Measurements from ENCODE around the gene IL18BP. TPM values are rescaled to one million over a fixed set of nuclear protein-coding genes. Genes with fewer than 3 reads are reported as not detected.

The IL18BP gene
- total RNA-seq, result 15.2 and 15.7 TPM in 2 replicates

- intact Hi-C loops (cut with micrococcal nuclease), result no loop called here
These were observed at the start of gene IL18BP for GRCh38 chr11:71998649-71999310. Gene IL18BP (plus strand): TSS chr11:71998909. CDS start chr11:71999985, 1,076 bp downstream.

- intact Hi-C loops (cut with micrococcal nuclease), result no loop called here
These were observed 49.7 kb upstream of the IL18BP start for GRCh38 chr11:71949034-71949433.

GRCh38 chr11:71951741-71952310 lies 46.9 kb upstream of the IL18BP start:
- intact Hi-C loops (cut with micrococcal nuclease), result no loop called here

- intact Hi-C loops (cut with micrococcal nuclease), result no loop called here
These were observed 42.7 kb upstream of the IL18BP start for GRCh38 chr11:71955898-71956456.

- intact Hi-C loops (cut with micrococcal nuclease), result no loop called here
These were observed 36.2 kb upstream of the IL18BP start for GRCh38 chr11:71962428-71963038.

- intact Hi-C loops (cut with micrococcal nuclease), result no loop called here
These were observed 35.2 kb upstream of the IL18BP start for GRCh38 chr11:71963468-71963867.

GRCh38 chr11:71964641-71965040 lies 34.1 kb upstream of the IL18BP start:
- intact Hi-C loops (cut with micrococcal nuclease), result no loop called here

GRCh38 chr11:71971680-71972079 lies 27.0 kb upstream of the IL18BP start:
- intact Hi-C loops (cut with micrococcal nuclease), result no loop called here

GRCh38 chr11:71976551-71976950 lies 22.2 kb upstream of the IL18BP start:
- intact Hi-C loops (cut with micrococcal nuclease), result loop anchor here (2.0 to 5.0 kb wide), 4 partner anchors 114 to 456 kb away; partner anchors contain the start of gene CLPB

GRCh38 chr11:71977090-71977489 lies 21.6 kb upstream of the IL18BP start:
- intact Hi-C loops (cut with micrococcal nuclease), result loop anchor here (2.0 to 5.0 kb wide), 4 partner anchors 114 to 455 kb away; partner anchors contain the start of gene CLPB

GRCh38 chr11:71977743-71978418 lies 20.8 kb upstream of the IL18BP start:
- intact Hi-C loops (cut with micrococcal nuclease), result loop anchor here (2.0 to 5.0 kb wide), 4 partner anchors 113 to 454 kb away; partner anchors contain the start of gene CLPB

- intact Hi-C loops (cut with micrococcal nuclease), result loop anchor here (5.0 kb wide), 3 partner anchors 163 to 453 kb away; partner anchors contain the start of gene CLPB
These were observed 19.6 kb upstream of the IL18BP start for GRCh38 chr11:71979094-71979493.

GRCh38 chr11:71979602-71980001 lies 19.1 kb upstream of the IL18BP start:
- intact Hi-C loops (cut with micrococcal nuclease), result loop anchor here (5.0 kb wide), 3 partner anchors 163 to 453 kb away; partner anchors contain the start of gene CLPB

GRCh38 chr11:71986131-71986530 lies 12.6 kb upstream of the IL18BP start:
- intact Hi-C loops (cut with micrococcal nuclease), result no loop called here

GRCh38 chr11:71987521-71987920 lies 11.2 kb upstream of the IL18BP start:
- intact Hi-C loops (cut with micrococcal nuclease), result no loop called here

- intact Hi-C loops (cut with micrococcal nuclease), result no loop called here
These were observed 10.7 kb upstream of the IL18BP start for GRCh38 chr11:71988050-71988449.

- intact Hi-C loops (cut with micrococcal nuclease), result no loop called here
These were observed 8.0 kb upstream of the IL18BP start for GRCh38 chr11:71990701-71991100.

GRCh38 chr11:71991494-71991893 lies 7.2 kb upstream of the IL18BP start:
- intact Hi-C loops (cut with micrococcal nuclease), result no loop called here

- intact Hi-C loops (cut with micrococcal nuclease), result no loop called here
These were observed 6.5 kb upstream of the IL18BP start for GRCh38 chr11:71992136-71992730.

- intact Hi-C loops (cut with micrococcal nuclease), result no loop called here
These were observed 3.9 kb upstream of the IL18BP start for GRCh38 chr11:71994786-71995185.

GRCh38 chr11:71995726-71996291 lies 2.9 kb upstream of the IL18BP start:
- intact Hi-C loops (cut with micrococcal nuclease), result no loop called here
